ENCODE data around the gene OLFML2A.

Gene OLFML2A

GRCh38 chr9:124797343-124798103, 20.6 kb downstream of the OLFML2A start:
- DNase-seq (ENCODE audit: low read depth): no peak

DNA sequence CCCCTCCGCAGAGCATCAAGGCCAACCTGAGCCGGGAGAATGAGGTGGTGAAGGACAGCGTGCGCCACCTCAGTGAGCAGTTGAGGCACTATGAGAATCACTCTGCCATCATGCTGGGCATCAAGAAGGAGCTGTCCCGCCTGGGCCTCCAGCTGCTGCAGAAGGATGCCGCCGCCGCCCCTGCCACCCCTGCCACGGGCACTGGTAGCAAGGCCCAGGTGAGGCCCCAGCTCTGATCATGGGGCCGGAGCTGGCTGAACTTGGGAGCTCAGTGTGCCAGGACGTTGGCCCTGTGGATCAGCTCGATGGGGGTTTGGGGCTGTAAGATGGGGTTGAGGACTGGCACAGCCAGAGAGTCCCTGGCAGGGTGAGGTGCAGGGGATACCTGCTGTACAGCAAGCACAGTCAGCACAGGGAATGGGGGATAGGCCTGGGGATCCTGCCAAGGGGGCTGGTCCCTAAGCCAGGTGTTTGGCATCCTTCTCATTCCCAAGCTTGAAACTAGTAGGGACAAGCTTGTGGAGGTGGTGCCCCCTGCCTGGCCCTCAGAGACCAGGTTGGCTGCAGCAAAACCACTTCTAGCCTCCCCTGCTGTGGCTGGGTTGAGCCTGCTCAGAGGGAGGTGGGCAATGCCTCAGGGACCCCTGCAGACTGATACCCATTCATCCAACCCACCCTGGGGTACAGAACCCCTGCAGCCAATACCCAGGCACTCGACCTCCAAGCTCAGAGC, 22.5 kb downstream of the OLFML2A start:
- no peak for DNase-seq (ENCODE audit: low read depth)

DNA sequence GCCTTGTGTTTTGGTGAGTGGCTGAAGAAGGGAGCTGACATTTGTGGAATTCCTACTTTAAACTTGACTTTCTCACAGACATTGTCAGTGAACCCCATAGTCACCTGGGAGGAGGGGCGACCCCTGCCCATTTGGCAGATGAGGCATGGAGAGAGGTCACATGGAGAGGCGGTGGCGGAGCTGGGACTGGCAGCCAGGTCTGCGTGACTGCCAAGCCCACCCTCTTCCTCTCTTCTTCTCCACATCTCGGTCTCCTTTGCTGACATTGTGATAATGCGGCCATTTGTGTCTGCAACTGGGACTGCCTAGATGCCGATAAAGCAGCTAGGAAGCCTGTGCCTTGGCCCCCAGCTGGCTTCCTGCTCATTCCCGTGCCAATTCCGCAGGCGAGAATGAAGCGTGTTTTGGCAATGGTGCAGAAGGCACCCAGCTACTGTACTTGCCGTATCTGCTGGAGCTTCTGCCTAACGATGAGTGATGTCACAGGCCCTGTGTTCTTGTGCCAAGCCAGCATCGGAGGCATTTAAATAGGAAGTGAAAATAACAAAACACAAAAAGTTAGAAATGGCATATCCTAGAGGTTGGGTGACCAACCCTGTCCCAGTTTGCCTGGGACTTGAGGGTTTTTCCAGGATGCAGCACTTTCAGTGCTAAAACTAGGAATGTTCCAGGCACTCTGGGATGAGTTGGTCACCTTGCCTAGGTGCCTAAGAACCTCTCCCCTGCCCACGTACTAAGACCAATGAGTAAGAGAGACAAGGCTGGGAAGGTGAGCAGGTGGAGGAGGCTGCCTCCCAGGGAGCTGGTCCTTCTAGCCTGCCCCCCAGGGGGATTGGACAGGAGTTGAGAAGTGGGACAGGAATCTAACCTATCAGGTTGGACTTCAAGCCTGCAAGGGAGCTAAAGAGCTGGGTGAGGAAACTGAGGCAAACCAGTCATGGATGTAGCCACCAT, 23.6 kb downstream of the OLFML2A start:
- DNase-seq (ENCODE audit: low read depth): no peak

GRCh38 chr9:124801356-124801755, 24.4 kb downstream of the OLFML2A start:
- no peak for DNase-seq (ENCODE audit: low read depth)

DNA sequence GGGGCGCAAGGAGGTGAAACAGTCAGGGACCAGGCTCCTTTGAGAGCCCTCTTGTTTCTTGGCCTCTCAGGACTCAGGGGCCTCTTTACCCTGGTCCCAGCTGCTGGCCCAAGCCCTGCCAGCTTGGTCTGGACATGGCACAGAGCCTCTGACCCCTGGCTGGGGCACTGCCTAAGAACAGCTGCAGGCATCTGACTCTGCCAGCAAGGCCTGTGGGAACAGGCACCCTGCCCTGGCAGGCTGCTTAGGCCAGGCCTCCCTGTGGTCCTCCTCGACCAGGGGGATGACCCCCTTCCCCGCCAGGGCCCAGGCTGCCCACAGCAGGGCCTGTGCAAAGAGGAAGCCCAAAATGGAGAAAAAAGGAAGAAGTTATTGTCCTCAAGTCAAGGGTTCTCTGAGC, 25.5 kb downstream of the OLFML2A start:
- no peak for DNase-seq (ENCODE audit: low read depth)

DNA sequence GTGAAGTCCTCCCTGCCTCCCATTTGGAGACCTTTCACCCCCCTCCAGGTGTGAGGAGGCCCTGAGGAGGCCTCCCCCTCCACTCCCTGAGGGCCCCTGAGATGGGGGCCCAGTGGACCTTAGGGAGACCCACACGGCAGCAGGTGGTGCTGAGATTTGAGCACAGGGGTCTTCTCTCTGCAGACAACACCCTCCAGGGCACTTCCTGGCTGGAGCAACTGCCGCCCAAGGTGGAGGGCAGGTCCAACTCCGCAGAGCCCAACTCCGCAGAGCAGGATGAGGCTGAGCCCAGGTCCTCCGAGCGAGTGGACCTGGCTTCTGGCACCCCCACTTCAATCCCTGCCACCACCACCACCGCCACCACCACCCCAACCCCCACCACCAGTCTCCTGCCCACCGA, 27.0 kb downstream of the OLFML2A start:
- DNase-seq (ENCODE audit: low read depth): no peak

GRCh38 chr9:124805186-124805585, 28.3 kb downstream of the OLFML2A start:
- no peak for DNase-seq (ENCODE audit: low read depth)

DNA sequence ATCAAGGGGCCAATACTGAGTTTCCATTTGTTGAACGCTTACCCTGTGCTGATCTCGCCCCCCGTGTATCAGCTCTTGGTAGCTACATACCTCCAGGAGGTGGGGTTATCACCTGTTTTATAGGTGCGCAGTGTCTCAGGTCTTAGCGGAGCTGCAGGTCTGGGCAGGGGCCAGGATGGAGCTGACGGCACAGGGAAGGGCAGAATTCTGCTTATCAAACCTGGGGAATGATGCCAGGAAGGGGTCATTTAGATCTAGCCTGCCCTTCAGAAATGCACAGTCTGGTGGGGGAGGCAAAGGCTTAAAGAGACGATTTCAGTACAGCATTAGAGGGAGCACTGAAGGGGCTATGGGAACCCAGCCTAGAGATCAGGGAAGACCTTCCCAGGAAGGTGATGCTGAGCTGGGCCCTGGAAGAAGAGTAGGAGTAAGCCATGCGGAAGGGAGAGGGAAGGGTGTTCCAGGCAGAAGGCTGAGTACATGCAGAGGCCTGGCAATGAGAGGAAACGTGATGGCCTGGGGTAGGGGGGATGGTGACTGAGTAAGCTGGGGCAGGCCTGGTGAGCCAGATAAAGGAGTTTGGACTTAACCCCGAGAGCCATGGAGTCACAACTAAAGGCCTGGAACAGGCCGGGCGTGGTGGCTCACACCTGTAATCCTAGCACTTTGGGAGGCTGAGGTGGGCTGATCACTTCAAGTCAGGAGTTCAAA, 31.5 kb downstream of the OLFML2A start:
- no peak for DNase-seq (ENCODE audit: low read depth)

- DNase-seq (ENCODE audit: low read depth): no peak
Observed at GRCh38 chr9:124809211-124809610, 32.3 kb downstream of the OLFML2A start.

DNA sequence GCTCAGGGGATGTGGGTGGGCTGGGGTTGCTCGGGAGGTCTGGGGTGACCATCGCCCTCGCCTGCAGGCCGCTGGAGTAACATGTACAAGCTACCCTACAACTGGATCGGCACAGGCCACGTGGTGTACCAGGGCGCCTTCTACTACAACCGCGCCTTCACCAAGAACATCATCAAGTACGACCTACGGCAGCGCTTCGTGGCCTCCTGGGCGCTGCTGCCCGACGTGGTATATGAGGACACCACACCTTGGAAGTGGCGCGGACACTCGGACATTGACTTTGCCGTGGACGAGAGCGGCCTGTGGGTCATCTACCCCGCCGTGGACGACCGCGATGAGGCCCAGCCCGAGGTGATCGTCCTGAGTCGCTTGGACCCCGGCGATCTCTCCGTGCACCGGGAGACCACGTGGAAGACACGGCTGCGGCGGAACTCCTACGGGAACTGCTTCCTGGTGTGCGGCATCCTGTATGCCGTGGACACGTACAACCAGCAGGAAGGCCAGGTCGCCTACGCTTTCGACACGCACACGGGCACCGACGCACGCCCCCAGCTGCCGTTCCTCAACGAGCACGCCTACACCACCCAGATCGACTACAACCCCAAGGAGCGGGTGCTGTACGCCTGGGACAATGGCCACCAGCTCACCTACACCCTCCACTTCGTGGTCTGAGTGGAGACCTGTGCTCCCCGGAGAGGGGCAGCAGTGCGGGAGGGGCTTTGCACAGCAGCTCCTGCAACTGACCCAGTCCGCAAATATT, 33.0 kb downstream of the OLFML2A start:
- no peak for DNase-seq (ENCODE audit: low read depth)

- peak; percentile 63 for DNase-seq (ENCODE audit: low read depth)
Observed at GRCh38 chr9:124810663-124811355, 33.9 kb downstream of the OLFML2A start.

- DNase-seq (ENCODE audit: low read depth): peak; percentile 93
Observed at GRCh38 chr9:124812441-124812876, 35.5 kb downstream of the OLFML2A start.

DNA sequence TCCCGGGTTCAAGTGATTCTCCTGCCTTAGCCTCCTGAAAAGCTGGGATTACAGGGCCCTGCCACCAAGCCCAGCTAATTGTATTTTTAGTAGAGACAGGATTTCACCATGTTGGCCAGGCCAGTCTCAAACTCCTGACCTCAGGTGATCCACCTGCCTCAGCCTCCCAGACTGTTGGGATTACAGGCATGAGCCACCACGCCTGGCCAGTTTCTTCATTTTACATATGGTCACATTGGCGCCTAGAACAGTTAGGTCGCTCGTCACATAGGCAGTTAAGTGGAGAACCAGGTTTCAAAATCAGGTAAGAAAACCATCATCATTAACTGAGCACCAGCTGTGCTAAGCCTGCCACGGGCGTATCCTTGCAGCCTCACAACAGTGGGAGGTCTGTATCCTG, 36.1 kb downstream of the OLFML2A start:
- DNase-seq (ENCODE audit: low read depth): no peak

GRCh38 chr9:124813501-124814163, 36.7 kb downstream of the OLFML2A start:
- no peak for DNase-seq (ENCODE audit: low read depth)

DNA sequence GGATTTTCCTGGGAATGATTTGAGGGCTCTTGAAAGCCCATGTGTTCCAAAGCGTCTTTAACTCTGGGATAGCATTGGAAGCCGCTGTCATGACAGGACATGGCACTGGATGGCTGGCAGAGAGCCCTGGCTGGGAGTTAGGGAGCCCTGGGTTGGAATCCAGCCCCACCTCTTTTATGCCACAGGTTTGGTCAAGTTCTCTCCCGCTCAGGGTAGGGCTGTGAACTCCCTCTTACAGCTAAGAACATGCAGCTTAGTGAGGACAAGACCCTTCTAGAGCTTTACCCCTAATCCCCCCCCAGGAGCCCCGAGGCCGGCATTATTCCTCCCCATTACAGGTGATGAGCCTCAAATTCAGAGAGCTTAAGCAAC, 37.2 kb downstream of the OLFML2A start:
- no peak for DNase-seq (ENCODE audit: low read depth)

GRCh38 chr9:124815601-124816000, 38.7 kb downstream of the OLFML2A start:
- no peak for DNase-seq (ENCODE audit: low read depth)

GRCh38 chr9:124818431-124819281, 41.7 kb downstream of the OLFML2A start:
- DNase-seq (ENCODE audit: low read depth): no peak

- no peak for DNase-seq (ENCODE audit: low read depth)
Observed at GRCh38 chr9:124820698-124821623, 44.0 kb downstream of the OLFML2A start.

All from fibroblast of the conjunctiva (primary cell).